HG02852 (cell line): ENCODE data around the gene HS2ST1.
"Not testable (repeated sequence)": the region's sequence is repeated elsewhere in the genome, so short reads cannot be mapped to it uniquely, and the experiment has no call there.

Source experiments
- ATAC-seq: cut with Tn5 transposase; IDR thresholded peaks from one replicate; pipeline ENCODE4 v1.9.1; 2021; ENCODE audit warnings: mild to moderate bottlenecking, moderate library complexity; ENCODE audit not compliant: unreplicated experiment

The HS2ST1 gene

DNA sequence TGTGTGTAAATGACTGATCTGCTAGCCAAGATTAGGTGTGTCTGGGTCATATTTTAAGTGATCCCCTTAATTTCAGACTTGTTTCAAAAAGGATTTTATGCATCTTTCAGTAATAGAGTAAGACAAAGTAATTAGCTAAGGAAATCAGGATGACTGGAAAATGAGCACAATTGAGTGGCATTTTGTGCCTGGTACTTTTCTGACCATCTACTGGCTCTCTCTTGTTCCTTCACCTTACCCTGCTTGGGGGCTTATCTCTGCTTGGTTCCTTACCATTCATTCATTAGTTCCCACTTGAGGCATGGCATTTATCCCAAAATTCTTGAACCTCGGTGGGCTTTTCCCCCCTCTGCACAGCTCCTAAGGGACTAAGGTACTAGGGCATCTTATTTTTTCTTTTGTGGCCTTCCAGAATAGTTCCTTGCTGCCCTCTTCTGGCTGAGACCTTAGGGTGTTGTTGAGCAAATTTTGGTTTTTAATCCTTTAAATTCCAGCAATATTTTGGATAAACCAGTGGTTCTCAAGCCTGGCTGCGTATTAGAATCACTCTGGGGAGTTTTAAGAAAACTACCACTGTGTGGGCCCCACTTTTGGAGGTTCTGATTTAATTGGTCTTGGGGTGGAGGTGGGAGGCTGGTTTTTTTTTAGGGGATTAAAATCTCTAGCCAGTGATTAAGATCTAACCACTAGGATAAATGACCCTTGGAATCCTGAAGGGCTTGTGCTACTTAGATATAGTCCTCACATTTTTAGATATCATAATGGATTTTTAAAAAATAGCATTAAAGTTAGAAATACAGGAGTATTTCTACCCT is 50.8 kb downstream of the HS2ST1 start:
- ATAC-seq, result peak; percentile 21

DNA sequence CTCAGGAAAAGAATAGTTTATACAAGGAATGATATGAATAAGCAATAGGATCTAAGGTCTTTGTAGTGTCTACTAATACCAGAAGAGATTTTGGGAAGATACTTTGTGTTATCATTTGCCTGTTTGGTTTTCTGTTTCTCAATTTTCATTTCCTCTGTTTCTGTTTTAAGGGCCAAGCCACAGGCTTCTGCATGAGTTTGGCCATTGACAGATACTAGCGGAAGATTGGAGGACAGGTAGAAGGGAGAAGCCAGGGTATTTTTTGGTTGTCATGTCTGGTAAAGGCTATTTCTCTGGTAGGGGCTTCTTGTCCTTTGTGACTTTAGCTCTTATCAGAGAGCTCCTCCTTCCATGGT is 51.4 kb downstream of the HS2ST1 start:
- ATAC-seq, result peak; percentile 88

DNA sequence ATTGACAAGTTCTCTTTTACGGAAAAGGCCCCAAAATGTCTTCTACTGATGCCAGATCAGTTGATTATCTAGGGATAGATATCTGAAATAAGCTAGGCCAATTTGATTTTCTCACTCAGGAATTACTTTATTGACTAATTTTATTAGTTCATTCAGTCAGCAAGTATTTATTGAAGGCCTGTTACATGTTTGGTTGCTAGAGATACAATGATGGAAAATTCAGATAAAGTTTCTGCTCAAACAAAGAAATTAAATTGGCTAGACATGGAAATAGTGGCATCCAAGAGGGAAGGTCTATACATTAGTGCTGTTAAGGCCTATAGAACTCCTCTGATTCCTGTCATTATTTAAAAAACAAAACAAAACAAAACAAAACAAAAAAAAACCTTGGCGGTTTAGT is 56.5 kb downstream of the HS2ST1 start:
- ATAC-seq, result no peak

DNA sequence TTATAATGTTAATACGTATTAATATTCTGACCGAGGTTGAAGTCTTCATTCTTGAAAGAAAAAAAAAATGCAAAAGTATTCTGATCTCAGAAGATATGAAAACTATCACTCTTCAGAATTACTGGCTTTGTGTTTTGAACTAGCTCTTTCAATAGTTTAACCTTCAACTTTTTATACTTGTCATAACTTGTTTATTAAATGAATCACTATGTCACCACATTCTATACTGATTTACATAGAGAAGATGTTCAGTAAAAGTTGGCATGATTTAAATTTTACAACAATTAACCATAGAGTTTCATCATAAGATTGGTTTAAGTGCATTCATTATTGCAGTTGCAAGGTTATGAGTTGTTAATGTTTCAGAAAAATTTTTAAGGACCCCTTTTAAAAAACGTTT is 57.3 kb downstream of the HS2ST1 start:
- ATAC-seq, result no peak

DNA sequence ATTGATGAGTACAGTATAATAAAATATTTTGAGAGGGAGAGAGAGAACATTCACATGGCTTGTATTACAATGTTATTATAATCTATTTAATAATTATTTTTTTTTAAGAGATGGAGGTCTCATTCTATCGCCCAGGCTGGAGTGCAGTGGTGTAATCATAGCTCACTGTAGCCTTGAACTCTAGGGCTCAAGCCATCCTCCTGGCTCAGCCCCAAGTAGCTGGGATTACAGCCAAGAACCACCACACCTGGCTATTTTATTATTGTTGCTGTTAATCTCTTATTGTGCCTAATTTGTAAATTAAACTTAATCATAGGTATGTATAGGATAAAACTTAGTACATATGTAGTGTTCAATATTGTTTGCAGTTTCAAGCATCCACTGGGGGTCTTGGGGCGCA is 57.8 kb downstream of the HS2ST1 start:
- ATAC-seq, result no peak

DNA sequence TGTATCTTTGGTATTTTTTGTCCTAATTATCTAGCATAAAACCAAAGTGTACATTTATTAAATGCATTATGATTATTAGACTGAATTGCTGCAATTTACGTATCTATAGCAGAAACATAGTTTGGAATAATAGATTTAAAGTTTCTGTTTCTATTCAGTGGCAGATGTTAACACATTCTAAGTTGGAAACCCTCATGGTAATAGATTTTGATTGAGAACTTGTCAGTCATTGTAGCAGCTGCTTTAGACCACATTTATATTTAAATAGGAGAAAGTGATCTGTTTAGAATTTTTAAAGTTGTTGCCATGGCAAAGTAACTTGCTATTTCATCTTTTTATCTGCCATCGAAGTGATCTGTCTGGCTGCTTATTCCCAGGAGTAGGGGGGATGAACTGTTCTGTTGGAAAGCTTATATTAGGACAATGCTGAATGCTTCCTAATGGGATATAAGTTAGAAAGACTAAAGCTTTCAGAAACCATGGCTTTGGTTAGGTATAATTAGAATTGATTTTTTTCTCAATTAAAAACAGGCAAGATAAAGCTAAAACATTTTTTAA is 61.6 kb downstream of the HS2ST1 start:
- ATAC-seq, result no peak

DNA sequence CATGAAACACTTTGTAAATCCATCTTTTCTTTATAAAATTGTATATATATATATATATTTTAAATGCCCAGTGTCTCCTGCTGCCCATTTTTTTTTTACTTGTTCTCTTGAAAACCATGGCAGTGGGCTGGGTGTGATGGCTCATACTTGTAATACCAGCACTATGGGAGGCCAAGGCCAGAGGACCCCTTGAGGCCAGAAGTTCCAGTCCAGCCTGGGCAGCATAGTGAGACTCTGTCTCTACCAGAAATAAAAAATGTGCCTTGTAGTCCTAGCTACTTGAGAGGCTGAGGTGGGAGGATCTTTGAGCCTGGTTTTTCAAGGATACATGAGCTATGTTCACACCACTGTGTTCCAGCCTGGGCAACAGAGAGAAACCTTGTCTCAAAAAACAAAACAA is 62.2 kb downstream of the HS2ST1 start:
- no peak for ATAC-seq

DNA sequence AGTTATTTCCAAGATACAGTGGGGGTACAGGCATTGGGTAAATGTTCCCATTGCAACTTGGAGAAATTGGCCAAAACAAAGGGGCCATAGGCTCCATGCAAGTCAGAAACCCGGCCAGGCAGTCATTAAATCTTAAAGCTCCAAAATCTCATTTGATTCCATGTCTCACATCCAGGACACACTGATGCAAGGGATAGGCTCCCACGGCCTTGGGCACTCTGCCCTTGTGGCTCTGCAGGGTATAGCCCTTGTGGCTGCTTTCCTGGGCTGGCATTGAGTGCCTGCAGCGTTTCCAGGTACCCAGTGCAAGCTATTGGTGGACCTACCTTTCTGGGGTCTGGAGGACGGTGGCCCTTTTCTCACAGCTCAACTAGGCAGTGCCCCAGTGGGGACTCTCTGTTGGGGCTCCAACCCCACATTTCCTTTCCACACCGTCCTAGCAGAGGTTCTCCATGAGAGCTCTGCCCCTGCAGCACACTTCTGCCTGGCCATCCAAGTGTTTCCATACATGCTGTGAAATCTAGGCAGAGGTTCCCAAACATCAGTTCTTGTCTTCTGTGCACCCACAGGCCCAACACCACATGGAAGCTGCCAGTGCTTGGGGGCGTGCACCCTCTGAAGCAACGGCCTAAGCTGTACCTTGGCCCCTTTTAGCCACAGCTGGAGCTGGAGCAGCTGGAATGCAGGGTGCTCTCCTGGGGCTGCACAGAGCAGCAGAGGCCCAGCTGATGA is 67.2 kb downstream of the HS2ST1 start:
- no peak for ATAC-seq

DNA sequence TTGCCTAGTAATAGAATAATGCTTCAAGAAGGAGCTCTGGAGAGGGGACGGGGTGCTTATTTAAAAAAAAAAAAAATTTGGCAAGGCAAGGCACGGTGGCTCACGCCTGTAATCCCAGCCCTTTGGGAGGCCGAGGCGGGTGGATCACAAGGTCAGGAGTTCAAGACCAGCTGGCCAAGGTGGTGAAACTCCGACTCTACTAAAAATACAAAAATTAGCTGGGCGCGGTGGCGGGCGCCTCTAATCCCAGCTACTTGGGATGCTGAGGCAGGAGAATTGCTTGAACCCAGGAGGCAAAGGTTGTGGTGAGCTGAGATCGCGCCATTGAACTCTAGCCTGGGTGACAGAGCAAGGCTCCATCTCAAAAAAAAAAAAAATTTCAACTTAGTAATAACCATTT is 69.2 kb downstream of the HS2ST1 start:
- not testable (repeated sequence) for ATAC-seq

DNA sequence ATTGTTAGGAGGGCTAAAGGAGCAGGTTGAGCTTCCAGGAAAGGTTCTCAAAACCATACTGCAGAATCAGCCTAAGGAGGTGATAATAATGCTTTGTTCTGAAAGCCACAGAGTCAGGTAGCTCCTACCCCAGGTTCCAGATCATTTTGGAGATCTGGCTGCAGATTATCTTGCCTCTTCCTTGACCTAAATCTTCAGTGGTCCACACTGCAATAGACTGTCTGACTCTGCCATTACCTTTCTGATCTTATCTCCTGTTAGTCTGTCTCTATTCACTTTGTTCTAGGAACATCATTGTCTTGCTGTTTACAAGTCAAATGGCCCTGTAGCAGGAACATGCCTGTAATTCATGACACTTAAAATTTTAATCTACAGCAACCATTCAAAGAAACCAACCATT is 73.0 kb downstream of the HS2ST1 start:
- ATAC-seq, result no peak

DNA sequence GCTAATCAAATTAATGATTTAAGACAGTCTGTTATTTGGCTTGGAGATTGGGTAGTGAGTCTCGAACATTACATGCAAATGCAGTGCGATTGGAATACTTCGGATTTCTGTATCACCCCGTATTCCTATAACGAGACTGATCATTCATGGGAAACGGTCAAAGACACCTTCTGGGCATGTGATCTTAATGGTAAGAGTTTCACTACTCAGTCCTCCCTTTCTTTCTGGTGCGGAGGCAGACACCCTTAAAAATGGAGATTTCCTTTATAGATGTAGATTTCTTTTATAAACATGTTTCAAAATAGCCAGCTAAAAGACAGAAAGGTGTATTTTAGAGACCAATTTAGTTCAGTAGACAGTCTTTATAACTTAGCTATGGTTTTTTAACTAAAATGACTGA is 74.4 kb downstream of the HS2ST1 start:
- no peak for ATAC-seq

DNA sequence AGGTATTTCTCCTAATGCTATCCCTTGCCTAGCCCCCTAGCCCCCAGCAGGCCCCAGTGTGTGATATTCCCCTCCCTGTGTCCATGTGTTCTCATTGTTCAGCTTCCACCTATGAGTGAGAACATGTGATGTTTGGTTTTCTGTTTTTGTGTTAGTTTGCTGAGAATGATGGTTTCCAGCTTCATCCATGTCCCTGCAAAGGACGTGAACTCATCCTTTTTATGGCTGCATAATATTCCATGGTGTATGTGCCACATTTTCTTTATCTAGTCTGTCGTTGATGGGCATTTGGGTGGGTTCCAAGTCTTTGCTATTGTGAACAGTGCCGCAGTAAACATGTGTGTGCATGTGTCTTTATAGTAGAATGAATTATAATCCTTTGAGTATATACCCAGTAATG is 75.3 kb downstream of the HS2ST1 start:
- not testable (repeated sequence) for ATAC-seq

DNA sequence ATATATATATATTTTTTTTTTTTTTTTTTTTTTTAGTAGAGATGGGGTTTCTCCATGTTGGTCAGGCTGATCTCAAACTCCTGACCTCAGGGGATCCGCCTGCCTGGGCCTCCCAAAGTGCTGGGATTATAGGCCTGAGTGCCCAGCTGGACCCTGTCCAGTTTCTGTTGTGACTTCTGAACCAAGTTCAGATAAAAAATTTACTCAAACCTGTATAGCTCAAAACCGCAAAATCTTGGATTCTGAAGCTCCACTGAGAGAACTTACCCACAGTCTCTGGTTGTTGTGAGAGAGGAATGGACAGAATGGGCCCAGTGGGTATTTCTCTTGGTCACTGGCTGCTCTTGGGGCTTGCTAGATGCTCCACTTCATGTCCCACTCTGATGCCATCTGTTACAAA is 76.4 kb downstream of the HS2ST1 start:
- no peak for ATAC-seq

DNA sequence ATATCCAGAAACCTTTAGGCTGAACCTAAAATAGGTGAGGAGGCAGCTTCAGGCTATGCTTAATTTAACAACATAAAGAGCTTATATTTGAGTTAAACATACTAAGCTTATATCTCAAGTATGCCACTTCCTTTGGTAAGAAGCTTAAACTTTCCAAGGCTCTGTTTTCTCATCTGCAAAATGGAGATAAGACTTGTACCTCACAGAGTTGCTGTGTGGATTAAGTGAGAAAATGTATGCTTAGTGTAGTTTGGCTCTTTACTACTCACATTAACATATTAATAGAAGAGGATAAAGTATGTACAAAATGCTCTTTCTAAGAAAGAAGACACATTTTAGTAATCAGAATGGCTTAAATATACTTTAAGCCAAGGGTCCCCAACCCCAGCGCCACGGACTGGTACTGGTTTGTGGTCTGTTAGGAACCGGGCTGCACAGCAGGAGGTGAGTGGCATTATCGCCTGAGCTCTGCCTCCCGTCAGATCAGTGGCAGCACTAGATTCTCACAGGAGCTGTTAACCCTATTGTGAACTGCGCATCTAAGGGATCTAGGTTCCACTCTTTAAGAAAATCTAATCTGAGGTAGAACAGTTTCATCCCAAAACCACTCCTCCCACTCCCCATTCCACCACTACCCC is 77.2 kb downstream of the HS2ST1 start:
- ATAC-seq, result no peak

DNA sequence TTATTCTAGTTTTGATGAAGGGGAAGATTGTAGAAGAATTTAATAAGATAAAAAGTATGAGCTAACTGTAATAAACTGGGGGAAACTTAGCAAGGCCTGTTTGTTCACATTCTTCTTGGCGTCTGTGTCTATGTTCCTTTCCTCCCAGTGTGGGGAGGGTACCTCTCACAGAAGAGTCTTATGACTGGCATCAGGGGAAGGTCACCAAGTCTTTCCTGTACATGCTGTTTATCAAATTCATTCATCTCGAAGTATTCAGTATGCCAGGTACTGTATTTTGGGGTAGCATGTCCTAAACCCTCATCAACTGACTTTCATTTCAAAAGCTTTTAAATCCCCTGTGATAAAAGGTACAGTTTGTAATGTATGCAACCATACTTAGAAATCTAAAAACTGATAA is 78.4 kb downstream of the HS2ST1 start:
- ATAC-seq, result no peak

DNA sequence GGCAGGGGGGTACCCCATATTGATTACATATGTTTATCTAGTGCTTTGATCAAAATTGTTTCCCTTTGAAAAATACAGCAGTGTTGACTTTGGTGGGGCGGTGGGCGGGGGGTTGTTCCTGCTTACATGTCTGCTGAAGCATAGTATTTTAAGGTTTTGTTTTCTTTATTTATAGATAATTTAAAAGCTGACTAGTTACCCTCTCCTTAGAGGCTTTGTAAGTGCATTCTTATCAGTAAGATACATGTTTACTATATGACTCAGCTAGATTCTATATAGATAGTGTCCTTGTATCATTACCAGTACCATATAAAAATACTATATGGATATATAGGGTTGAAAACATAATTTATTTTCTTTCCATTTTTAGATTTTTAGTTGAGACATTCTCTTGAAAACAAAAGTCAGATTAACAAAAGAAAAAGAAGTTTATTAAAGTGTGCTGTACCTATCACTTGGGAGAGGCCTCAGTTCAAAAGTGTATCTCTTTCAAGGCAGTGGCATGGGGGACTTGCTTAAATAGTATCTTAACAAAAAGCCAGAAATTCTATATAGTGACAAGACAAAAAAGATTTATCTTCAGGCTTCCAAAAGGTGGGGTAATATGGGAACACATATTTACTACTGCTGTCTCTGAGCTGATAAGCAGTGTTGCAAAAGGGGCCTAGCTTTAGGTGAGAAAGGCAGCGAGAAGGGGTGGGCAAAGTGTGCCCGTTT is 79.0 kb downstream of the HS2ST1 start:
- ATAC-seq, result peak; percentile 62

DNA sequence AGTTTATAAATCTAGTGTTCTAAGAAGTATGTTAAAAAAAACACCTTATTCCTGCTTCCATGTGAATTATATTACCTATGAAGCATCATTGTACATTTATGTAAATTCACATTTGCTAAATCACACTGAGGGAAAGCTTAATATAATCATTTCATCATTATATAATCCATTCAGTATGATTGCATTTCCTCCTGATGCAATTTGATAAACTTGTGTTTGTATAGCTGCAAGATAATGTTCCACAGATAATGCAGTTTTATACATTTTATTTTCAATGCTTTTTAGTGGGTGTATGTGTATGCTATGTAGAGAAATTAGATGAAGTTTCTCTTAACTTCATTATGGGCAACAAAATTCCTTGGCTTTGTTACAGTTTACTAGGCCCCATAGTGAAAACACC is 79.6 kb downstream of the HS2ST1 start:
- no peak for ATAC-seq

DNA sequence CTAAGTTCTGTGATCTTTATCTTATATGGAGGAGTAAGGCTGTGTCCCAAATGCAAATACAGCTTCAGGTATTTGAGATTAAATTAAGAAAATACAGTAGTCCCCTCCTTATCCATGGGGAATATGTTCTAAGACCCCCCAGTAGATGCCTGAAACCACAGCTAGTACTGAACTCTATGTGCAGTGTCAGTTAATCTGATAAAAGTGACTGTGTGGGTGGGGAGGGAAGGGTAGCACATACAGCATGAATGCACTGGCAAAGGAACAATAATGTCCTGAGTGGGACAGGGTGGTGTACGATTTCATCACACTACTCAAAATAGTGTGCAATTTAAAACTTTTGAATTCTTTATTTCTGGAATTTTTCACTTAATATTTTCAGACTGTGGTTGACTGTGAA is 83.1 kb downstream of the HS2ST1 start:
- no peak for ATAC-seq

DNA sequence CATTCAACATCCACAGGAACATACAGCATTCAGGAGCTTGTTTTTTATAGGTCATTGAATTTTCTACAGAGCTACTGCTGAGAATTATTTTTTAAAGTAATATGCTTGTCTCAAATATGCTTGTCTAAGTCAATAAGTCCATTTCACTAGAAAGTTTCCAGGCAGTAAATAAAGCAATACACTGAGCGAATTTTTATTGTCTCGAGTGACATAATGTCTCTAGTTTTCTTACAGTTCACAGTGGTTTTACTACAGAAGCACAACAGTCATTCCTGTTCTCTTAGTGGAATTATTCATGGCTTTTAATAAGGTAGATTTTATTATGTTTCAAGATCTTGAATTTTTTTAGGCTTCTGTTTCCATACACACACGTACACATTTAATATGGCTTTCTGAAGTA is 83.8 kb downstream of the HS2ST1 start:
- no peak for ATAC-seq

DNA sequence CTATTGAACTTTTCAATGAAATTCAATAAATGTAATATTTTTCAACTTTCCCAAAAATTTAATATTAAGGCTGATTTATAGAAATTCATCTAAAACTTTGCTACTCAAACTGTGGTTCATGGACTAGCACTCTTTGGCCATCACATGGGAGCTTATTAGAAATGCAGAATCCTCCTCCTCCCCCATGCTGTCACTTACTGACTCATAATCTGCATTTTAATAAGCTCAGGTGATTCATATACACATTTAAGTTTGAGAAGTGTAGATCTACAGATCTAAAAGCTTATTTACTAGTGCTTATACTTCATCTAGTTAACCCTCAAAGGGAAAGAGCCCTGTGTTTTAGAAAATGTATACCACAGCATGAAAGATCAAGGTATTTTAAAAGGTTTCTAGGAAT is 84.3 kb downstream of the HS2ST1 start:
- no peak for ATAC-seq

DNA sequence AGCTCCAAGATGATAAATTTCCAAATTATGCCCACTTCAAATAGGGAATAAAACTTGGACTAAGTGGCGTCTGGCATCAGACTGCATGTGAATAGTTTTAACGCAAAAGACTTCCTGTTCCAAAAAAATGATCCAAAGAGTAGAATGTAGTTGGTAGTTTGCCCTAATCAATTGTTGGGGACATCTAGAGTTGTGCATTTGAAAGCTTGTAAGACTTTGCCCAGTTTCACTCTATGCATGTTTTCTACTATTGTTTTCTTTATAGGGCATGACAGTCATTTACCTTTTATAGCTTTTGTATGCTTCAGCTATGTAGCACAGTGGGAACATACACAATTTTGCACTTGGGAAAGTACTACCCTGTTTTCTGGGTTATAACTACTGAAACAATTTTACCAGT is 86.0 kb downstream of the HS2ST1 start:
- ATAC-seq, result no peak
